ENCODE measurements around the gene TSC2.

Gene TSC2

GRCh38 chr16:2083876-2084780 lies 36.3 kb downstream of the TSC2 start:
- Mint-ChIP-seq H3K9me3 (no peaks in the 10 kb centered on the region), H3K27me3 (no peaks in the 10 kb centered on the region), H3K36me3 (peaks cover 6% of the 10 kb centered on the region), H3K27ac (no peak overlapping the region), H3K4me3 (no peak overlapping the region), H3K4me1 (peaks cover 6% of the 10 kb centered on the region)
- no peak for DNase-seq (ENCODE audit: low spot score in 2 of 2)
- ATAC-seq (ENCODE audit: low read depth), result no peak

- Mint-ChIP-seq H3K36me3 (peaks cover 7% of the 10 kb centered on the region), H3K4me3 (no peak overlapping the region), H3K4me1 (peaks cover 6% of the 10 kb centered on the region), H3K9me3 (no peaks in the 10 kb centered on the region), H3K27me3 (no peaks in the 10 kb centered on the region), H3K27ac (peak overlapping the region; percentile 47)
- no peak for DNase-seq (ENCODE audit: low spot score in 2 of 2)
- no peak for ATAC-seq (ENCODE audit: low read depth)
Measured at GRCh38 chr16:2084895-2085625, 37.3 kb downstream of the TSC2 start.

- Mint-ChIP-seq H3K27me3 (no peaks in the 10 kb centered on the region), H3K4me1 (peaks cover 6% of the 10 kb centered on the region), H3K9me3 (no peaks in the 10 kb centered on the region), H3K36me3 (peaks cover 7% of the 10 kb centered on the region), H3K27ac (peak overlapping the region; percentile 31), H3K4me3 (no peak overlapping the region)
- no peak for ATAC-seq (ENCODE audit: low read depth)
- DNase-seq (ENCODE audit: low spot score in 2 of 2), result no peak
Measured at GRCh38 chr16:2085669-2086068, 37.9 kb downstream of the TSC2 start.

- H3K4me1 Mint-ChIP-seq, result peaks cover 6% of the 10 kb centered on the region
- H3K27me3 Mint-ChIP-seq, result no peaks in the 10 kb centered on the region
- H3K36me3 Mint-ChIP-seq, result peaks cover 7% of the 10 kb centered on the region
- H3K27ac Mint-ChIP-seq, result peak overlapping the region; percentile 31
- no peaks in the 10 kb centered on the region for H3K9me3 Mint-ChIP-seq
- no peak for ATAC-seq (ENCODE audit: low read depth)
- H3K4me3 Mint-ChIP-seq, result no peak overlapping the region
- no peak for DNase-seq (ENCODE audit: low spot score in 2 of 2)
Measured at GRCh38 chr16:2086106-2086742, 38.4 kb downstream of the TSC2 start.

- Mint-ChIP-seq H3K4me1 (peaks cover 6% of the 10 kb centered on the region), H3K27ac (peak overlapping the region; percentile 84), H3K9me3 (no peaks in the 10 kb centered on the region), H3K4me3 (peak overlapping the region; percentile 1), H3K27me3 (no peaks in the 10 kb centered on the region), H3K36me3 (peaks cover 7% of the 10 kb centered on the region)
- ATAC-seq (ENCODE audit: low read depth) (peak; percentile 60), DNase-seq (ENCODE audit: low spot score in 2 of 2) (peak; percentile 21 to 45)
Measured at GRCh38 chr16:2086812-2087747, 39.3 kb downstream of the TSC2 start.

- H3K27ac Mint-ChIP-seq, result peak overlapping the region; percentile 84
- H3K36me3 Mint-ChIP-seq, result peaks cover 5% of the 10 kb centered on the region
- peaks cover 6% of the 10 kb centered on the region for H3K4me1 Mint-ChIP-seq
- H3K4me3 Mint-ChIP-seq, result no peak overlapping the region
- ATAC-seq (ENCODE audit: low read depth) (no peak), DNase-seq (ENCODE audit: low spot score in 2 of 2) (no peak)
- H3K27me3 Mint-ChIP-seq, result no peaks in the 10 kb centered on the region
- no peaks in the 10 kb centered on the region for H3K9me3 Mint-ChIP-seq
Measured at GRCh38 chr16:2087748-2088631, 40.2 kb downstream of the TSC2 start.

GRCh38 chr16:2088759-2089358 lies 41.1 kb downstream of the TSC2 start:
- DNase-seq (ENCODE audit: low spot score in 2 of 2) (no peak), ATAC-seq (ENCODE audit: low read depth) (no peak)
- H3K27me3 Mint-ChIP-seq, result no peaks in the 10 kb centered on the region
- H3K4me1 Mint-ChIP-seq, result peaks cover 6% of the 10 kb centered on the region
- no peak overlapping the region for H3K27ac Mint-ChIP-seq
- no peak overlapping the region for H3K4me3 Mint-ChIP-seq
- H3K9me3 Mint-ChIP-seq, result no peaks in the 10 kb centered on the region
- peaks cover 5% of the 10 kb centered on the region for H3K36me3 Mint-ChIP-seq

- H3K36me3 Mint-ChIP-seq, result peaks cover 3% of the 10 kb centered on the region
- no peak for ATAC-seq (ENCODE audit: low read depth)
- DNase-seq (ENCODE audit: low spot score in 2 of 2), result no peak
- no peaks in the 10 kb centered on the region for H3K9me3 Mint-ChIP-seq
- no peak overlapping the region for H3K4me3 Mint-ChIP-seq
- no peak overlapping the region for H3K27ac Mint-ChIP-seq
- no peaks in the 10 kb centered on the region for H3K27me3 Mint-ChIP-seq
- H3K4me1 Mint-ChIP-seq, result peaks cover 6% of the 10 kb centered on the region
Measured at GRCh38 chr16:2089706-2090480, 42.1 kb downstream of the TSC2 start.

- Mint-ChIP-seq H3K36me3 (peaks cover 1% of the 10 kb centered on the region), H3K9me3 (no peaks in the 10 kb centered on the region), H3K4me3 (no peak overlapping the region), H3K27ac (no peak overlapping the region), H3K4me1 (peaks cover 4% of the 10 kb centered on the region), H3K27me3 (no peaks in the 10 kb centered on the region)
- no peak for DNase-seq (ENCODE audit: low spot score in 2 of 2)
- no peak for ATAC-seq (ENCODE audit: low read depth)
Measured at GRCh38 chr16:2090481-2090776, 42.6 kb downstream of the TSC2 start.

- DNase-seq (ENCODE audit: low spot score in 2 of 2) (peak in 1 of 2 donors; percentile 63), ATAC-seq (ENCODE audit: low read depth) (peak; percentile 80)
- peaks cover 4% of the 10 kb centered on the region for H3K4me1 Mint-ChIP-seq
- H3K9me3 Mint-ChIP-seq, result no peaks in the 10 kb centered on the region
- peaks cover 1% of the 10 kb centered on the region for H3K36me3 Mint-ChIP-seq
- H3K27ac Mint-ChIP-seq, result no peak overlapping the region
- peak overlapping the region; percentile 27 for H3K4me3 Mint-ChIP-seq
- H3K27me3 Mint-ChIP-seq, result no peaks in the 10 kb centered on the region
Measured at GRCh38 chr16:2090777-2091546, 43.2 kb downstream of the TSC2 start.

GRCh38 chr16:2091547-2092255 lies 43.9 kb downstream of the TSC2 start:
- Mint-ChIP-seq H3K9me3 (no peaks in the 10 kb centered on the region), H3K4me1 (peaks cover 4% of the 10 kb centered on the region), H3K36me3 (peaks cover 4% of the 10 kb centered on the region), H3K27me3 (no peaks in the 10 kb centered on the region), H3K27ac (no peak overlapping the region), H3K4me3 (no peak overlapping the region)
- DNase-seq (ENCODE audit: low spot score in 2 of 2) (no peak), ATAC-seq (ENCODE audit: low read depth) (no peak)
